Measurements from ENCODE around the gene MTARC1.

DNA sequence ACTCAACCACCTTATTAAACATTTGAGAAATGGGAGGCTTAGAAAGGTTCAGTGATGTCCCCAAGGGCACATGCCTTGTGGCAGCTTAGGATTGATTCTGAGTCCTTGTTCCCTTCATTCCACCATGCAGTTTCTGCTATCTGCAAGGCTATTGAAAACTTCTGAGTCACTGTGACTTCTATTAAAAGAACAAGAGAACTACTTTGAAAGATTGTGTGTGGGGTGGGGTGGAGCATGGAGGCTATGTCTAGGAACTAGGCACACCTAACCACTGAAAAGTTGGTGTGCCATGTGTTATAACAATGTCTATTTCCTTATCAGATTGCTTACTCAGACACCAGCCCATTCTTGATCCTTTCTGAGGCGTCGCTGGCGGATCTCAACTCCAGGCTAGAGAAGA lies 10.8 kb downstream of the MTARC1 start:
- TF ChIP-seq, protein P1, sequence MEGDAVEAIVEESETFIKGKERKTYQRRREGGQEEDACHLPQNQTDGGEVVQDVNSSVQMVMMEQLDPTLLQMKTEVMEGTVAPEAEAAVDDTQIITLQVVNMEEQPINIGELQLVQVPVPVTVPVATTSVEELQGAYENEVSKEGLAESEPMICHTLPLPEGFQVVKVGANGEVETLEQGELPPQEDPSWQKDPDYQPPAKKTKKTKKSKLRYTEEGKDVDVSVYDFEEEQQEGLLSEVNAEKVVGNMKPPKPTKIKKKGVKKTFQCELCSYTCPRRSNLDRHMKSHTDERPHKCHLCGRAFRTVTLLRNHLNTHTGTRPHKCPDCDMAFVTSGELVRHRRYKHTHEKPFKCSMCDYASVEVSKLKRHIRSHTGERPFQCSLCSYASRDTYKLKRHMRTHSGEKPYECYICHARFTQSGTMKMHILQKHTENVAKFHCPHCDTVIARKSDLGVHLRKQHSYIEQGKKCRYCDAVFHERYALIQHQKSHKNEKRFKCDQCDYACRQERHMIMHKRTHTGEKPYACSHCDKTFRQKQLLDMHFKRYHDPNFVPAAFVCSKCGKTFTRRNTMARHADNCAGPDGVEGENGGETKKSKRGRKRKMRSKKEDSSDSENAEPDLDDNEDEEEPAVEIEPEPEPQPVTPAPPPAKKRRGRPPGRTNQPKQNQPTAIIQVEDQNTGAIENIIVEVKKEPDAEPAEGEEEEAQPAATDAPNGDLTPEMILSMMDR (conservative IDR thresholded peaks at IDR 0.05) = no peak
- TF ChIP-seq ZFX (IDR thresholded peaks at IDR 0.05) = no peak
